CD4-positive, alpha-beta memory T cell (primary cell): ENCODE measurements around the gene SCAND1. TPM values are rescaled to one million over a fixed set of nuclear protein-coding genes. Genes with fewer than 3 reads are reported as not detected.

ENCODE experiments used
- CTCF ChIA-PET: fragments of 350-600 bp; sonication (Branson Sonifier 250); formaldehyde crosslinking; loops from one replicate; lab custom pipeline; 2021; ENCODE audit warnings: inconsistent platforms; ENCODE audit not compliant: partially characterized antibody; lab: Charles Lee
- POLR2A ChIA-PET: fragments of 350-600 bp; sonication (Branson Sonifier 250); formaldehyde crosslinking; loops from one replicate; lab custom pipeline; 2021; ENCODE audit not compliant: partially characterized antibody; lab: Charles Lee
- DNase-seq, 5 donors: peaks; one replicate each; pipeline versions ENCODE4 v3.0.0 to v3.0.0-alpha.2; 2020 to 2022; ENCODE audit warnings: mixed read lengths in 1 of 5
- H3K27ac ChIP-seq: one replicate; pipeline ENCODE4 v1.7.0; 2013; ENCODE audit warnings: low read depth, low read length
- H3K27me3 ChIP-seq: 2 replicates; pipeline ENCODE4 v1.7.0; 2013; ENCODE audit warnings: mild to moderate bottlenecking, low read length, moderate library complexity; ENCODE audit not compliant: insufficient read depth
- H3K36me3 ChIP-seq: 2 replicates; pipeline ENCODE4 v1.7.0; 2013; ENCODE audit warnings: mild to moderate bottlenecking, low read length, moderate library complexity; ENCODE audit not compliant: insufficient read depth
- H3K4me1 ChIP-seq: 2 replicates; pipeline ENCODE4 v1.7.0; 2013; ENCODE audit warnings: mild to moderate bottlenecking, low read length, moderate library complexity; ENCODE audit not compliant: insufficient read depth
- H3K4me3 ChIP-seq, 2 donors: one replicate each; pipeline ENCODE4 v1.7.0; 2013; ENCODE audit warnings: low read length in 2 of 2, mild to moderate bottlenecking in 1 of 2
- H3K9me3 ChIP-seq, 2 donors: one replicate each; pipeline ENCODE4 v1.7.0; 2013; ENCODE audit warnings: low read length in 2 of 2, control low read depth in 1 of 2; ENCODE audit not compliant: control insufficient read depth in 1 of 2
- H3K27ac Mint-ChIP-seq, 7 donors: one replicate each; pipeline ENCODE4 v1.8.0; 2020 to 2021; ENCODE audit warnings: mixed read lengths in 7 of 7, mild to moderate bottlenecking in 6 of 7, inconsistent platforms in 3 of 7, moderate library complexity in 3 of 7
- H3K27me3 Mint-ChIP-seq, 2 donors: one replicate each; pipeline ENCODE4 v1.8.0; 2020 to 2021; ENCODE audit warnings: mixed read lengths in 2 of 2
- H3K36me3 Mint-ChIP-seq, 2 donors: one replicate each; pipeline ENCODE4 v1.8.0; 2020 to 2021; ENCODE audit warnings: mixed read lengths in 2 of 2, inconsistent platforms in 1 of 2, mild to moderate bottlenecking in 1 of 2
- H3K4me1 Mint-ChIP-seq, 4 donors: one replicate each; pipeline ENCODE4 v1.8.0; 2020 to 2021; ENCODE audit warnings: mixed read lengths in 4 of 4, mild to moderate bottlenecking in 1 of 4
- H3K4me3 Mint-ChIP-seq, 8 donors: one replicate each; pipeline ENCODE4 v1.8.0; 2020 to 2021; ENCODE audit warnings: mixed read lengths in 8 of 8, mild to moderate bottlenecking in 7 of 8, moderate library complexity in 6 of 8, inconsistent platforms in 3 of 8
- H3K9me3 Mint-ChIP-seq, 8 donors: one replicate each; pipeline ENCODE4 v1.8.0; 2020 to 2021; ENCODE audit warnings: mixed read lengths in 8 of 8, mild to moderate bottlenecking in 5 of 8, inconsistent platforms in 3 of 8, moderate library complexity in 1 of 8
- intact Hi-C: fragments of 100-400 bp; cut with micrococcal nuclease; formaldehyde crosslinking; loops from one replicate; pipeline ENCODE4 v1.15.1; 2023
- polyA plus RNA-seq, 2 donors: library from polyadenylated mRNA; unstranded; fragments of 300-500 nt; fragmentation: Illumina TruSeq; gene quantifications; one replicate each; pipeline ENCODE4 v1.2.3, GENCODE V29; 2021
- total RNA-seq, 2 experiments: library from RNA; stranded (reverse); gene quantifications; one replicate each; pipeline ENCODE4 v1.2.3, GENCODE V29; 2021

The SCAND1 gene
- total and polyA plus RNA-seq, 4 experiments from 2014 or later = 45.1 to 185 (median 89.0) TPM

DNA sequence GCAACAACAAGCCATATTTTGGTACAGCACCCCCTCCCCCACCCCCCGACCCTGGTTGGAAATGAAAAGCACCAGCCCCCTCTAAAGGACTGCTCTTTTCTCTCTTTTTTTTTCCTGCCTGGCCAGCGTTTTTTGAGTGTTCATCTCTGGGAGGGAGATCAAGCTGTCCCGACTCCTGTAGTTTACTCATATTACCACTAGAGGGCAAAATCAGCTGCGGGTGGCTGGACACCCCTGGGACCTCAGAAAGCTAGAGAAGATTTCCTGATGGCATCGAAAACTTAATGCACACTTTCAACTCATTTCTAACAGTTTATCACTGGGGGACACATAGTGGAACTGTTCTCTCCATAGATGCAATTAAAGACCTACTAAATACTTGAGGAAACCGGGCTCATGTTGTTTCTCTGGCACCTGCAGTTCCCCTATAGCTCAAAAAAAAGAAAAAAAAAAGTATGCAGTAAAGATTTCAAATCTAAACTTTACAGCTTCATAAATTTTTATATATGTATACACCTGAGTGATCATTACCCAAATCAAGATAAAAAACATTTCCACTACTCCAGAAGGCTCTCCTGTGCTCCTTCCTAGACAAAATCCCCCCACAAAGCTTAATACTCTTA is 38.5 kb upstream of the SCAND1 start:
- DNase-seq = peak; percentile 47 to 70 (median 62)
- ChIA-PET POLR2A (interaction anchor here (0.9 to 1.0 kb wide), 2 partner anchors 39 to 145 kb away, joined by 4 to 9 read pairs; partner anchors contain the start of gene SCAND1), CTCF (interaction anchor here (0.6 to 12.2 kb wide), 49 partner anchors 8 to 529 kb away, joined by 3 to 517 read pairs (median 4); no protein-coding TSS in a partner anchor)
- intact Hi-C loops = loop anchor here (1.0 to 10.0 kb wide), 2 partner anchors 72 to 206 kb away; no protein-coding TSS in a partner anchor
- no peaks in the 10 kb centered on the region for H3K9me3 Mint-ChIP-seq
- no peaks in the 10 kb centered on the region for H3K36me3 Mint-ChIP-seq
- H3K27me3 Mint-ChIP-seq = peaks cover 3 to 5% of the 10 kb centered on the region in 2 donors
- no peaks in the 10 kb centered on the region for H3K36me3 ChIP-seq
- no peak overlapping the region for H3K27ac ChIP-seq
- no peaks in the 10 kb centered on the region for H3K27me3 ChIP-seq
- peaks cover 3% of the 10 kb centered on the region for H3K4me1 ChIP-seq
- H3K27ac Mint-ChIP-seq = peak overlapping the region in 2 of 7 donors; percentile 32 to 64
- peak overlapping the region in 5 of 8 donors; percentile 33 to 73 (median 66) for H3K4me3 Mint-ChIP-seq
- peaks cover 5 to 8% (median 6%) of the 10 kb centered on the region in 4 donors for H3K4me1 Mint-ChIP-seq
- no peaks in the 10 kb centered on the region for H3K9me3 ChIP-seq
- H3K4me3 ChIP-seq = no peak overlapping the region

DNA sequence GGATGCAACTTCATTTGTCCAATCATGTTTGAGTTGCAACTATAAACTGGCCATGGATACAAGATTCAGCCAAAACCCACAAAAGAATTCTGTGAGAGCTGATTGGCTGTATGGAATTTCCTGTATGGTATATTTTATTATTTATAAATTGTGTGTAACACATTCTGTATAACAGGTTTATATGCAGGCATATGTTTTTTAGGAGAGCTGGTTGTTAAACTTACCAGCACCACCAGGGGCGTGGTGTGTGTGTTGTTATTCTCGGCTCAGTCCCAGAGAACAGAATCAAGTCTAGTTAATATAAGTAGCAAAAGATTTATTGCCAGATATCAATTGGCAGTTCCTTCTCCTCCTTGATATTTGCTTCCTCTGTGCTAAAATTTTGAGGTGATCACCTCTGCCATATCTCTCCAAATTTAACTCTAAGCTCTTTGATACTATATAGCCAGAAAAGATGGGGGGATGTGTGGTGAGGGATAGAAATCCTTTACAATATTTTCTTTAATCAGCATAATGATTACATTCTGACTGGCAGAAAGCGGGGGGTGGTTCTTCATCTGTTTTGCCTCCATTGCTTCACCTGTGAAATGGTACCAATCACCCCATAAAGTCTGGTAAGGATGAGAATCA is 37.0 kb upstream of the SCAND1 start:
- ChIA-PET POLR2A (interaction anchor here (0.9 to 1.1 kb wide), 2 partner anchors 19 to 147 kb away, joined by 3 read pairs; no protein-coding TSS in a partner anchor), CTCF (interaction anchor here (0.6 to 12.2 kb wide), 15 partner anchors 9 to 833 kb away, joined by 3 to 517 read pairs (median 5); partner anchors contain the start of gene SCAND1)
- Histone ChIP-seq H3K36me3 (no peaks in the 10 kb centered on the region), H3K4me1 (peaks cover 3% of the 10 kb centered on the region), H3K27me3 (no peaks in the 10 kb centered on the region), H3K9me3 (no peaks in the 10 kb centered on the region), H3K4me3 (no peak overlapping the region), H3K27ac (no peak overlapping the region)
- no peak overlapping the region for H3K27ac Mint-ChIP-seq
- DNase-seq = no peak
- no peaks in the 10 kb centered on the region for H3K9me3 Mint-ChIP-seq
- H3K36me3 Mint-ChIP-seq = no peaks in the 10 kb centered on the region
- peaks cover 3 to 5% of the 10 kb centered on the region in 2 donors for H3K27me3 Mint-ChIP-seq
- intact Hi-C loops = loop anchor here (10.0 kb wide), 1 partner anchor 74 kb away; no protein-coding TSS in a partner anchor
- no peak overlapping the region for H3K4me3 Mint-ChIP-seq
- H3K4me1 Mint-ChIP-seq = peaks cover 5 to 8% (median 6%) of the 10 kb centered on the region in 4 donors

DNA sequence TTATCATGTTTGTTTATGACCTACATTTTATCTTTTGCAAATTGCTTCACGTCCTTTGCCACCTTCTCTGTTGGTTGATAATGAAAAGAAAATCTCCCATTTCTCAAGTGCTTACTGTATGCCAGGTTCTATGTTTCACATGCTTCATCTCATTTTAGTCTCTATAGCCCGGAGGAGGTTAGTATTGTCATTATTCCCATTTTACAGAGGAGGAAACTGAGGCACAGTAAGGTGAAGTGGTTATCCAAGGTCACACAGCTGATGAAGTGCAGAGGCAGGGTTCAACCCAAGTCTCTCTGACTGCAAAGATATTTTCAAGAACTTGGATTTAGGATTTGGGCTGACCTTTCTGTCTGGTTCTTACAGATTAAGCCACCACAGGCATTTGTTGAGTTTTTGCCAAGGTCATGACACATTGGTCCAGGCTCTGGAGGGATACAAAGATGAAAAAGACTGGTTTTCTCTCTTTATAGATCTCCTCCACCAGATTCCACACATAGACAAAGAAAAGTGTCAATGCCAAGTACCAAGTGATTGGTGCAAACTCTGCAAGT is 34.7 kb upstream of the SCAND1 start:
- CTCF ChIA-PET = interaction anchor here (1.1 to 12.2 kb wide), 2 partner anchors 93 to 151 kb away, joined by 3 to 517 read pairs; no protein-coding TSS in a partner anchor
- no peak overlapping the region for H3K27ac ChIP-seq
- Mint-ChIP-seq H3K4me1 (peaks cover 0 to 5% (median 3%) of the 10 kb centered on the region in 4 donors), H3K27me3 (peaks cover 4 to 5% of the 10 kb centered on the region in 2 donors), H3K4me3 (no peak overlapping the region), H3K9me3 (no peaks in the 10 kb centered on the region), H3K27ac (no peak overlapping the region), H3K36me3 (no peaks in the 10 kb centered on the region)
- peaks cover 3% of the 10 kb centered on the region for H3K4me1 ChIP-seq
- intact Hi-C loops = no loop called here
- no peaks in the 10 kb centered on the region for H3K27me3 ChIP-seq
- H3K36me3 ChIP-seq = no peaks in the 10 kb centered on the region
- H3K4me3 ChIP-seq = no peak overlapping the region
- no peaks in the 10 kb centered on the region for H3K9me3 ChIP-seq
- DNase-seq = no peak
- POLR2A ChIA-PET = no interaction called here

DNA sequence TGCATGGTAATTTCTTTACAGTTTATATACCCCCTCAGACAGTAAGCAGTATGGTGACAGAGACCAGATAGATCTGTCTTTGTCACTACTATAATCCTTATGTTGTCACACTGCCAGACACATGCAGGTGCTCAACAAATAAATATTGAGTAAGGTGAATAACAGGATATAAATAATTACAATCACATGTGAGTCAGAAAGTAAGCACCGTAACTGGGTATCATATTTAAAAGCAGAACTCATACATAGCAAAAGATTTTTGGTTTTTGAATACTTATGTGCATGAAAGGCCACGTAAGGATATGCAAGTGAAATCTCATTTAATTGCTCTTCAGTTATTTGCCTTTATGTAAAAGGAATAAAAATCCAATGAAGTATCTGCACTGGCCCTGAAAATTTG is 31.5 kb upstream of the SCAND1 start:
- POLR2A ChIA-PET = no interaction called here
- Mint-ChIP-seq H3K4me1 (no peaks in the 10 kb centered on the region), H3K27me3 (peaks cover 1 to 4% of the 10 kb centered on the region in 2 donors), H3K9me3 (no peaks in the 10 kb centered on the region), H3K27ac (no peak overlapping the region), H3K4me3 (no peak overlapping the region), H3K36me3 (no peaks in the 10 kb centered on the region)
- DNase-seq = no peak
- no peaks in the 10 kb centered on the region for H3K9me3 ChIP-seq
- no peak overlapping the region for H3K4me3 ChIP-seq
- no peaks in the 10 kb centered on the region for H3K36me3 ChIP-seq
- intact Hi-C loops = no loop called here
- H3K4me1 ChIP-seq = no peaks in the 10 kb centered on the region
- H3K27ac ChIP-seq = no peak overlapping the region
- H3K27me3 ChIP-seq = no peaks in the 10 kb centered on the region
- CTCF ChIA-PET = no interaction called here

DNA sequence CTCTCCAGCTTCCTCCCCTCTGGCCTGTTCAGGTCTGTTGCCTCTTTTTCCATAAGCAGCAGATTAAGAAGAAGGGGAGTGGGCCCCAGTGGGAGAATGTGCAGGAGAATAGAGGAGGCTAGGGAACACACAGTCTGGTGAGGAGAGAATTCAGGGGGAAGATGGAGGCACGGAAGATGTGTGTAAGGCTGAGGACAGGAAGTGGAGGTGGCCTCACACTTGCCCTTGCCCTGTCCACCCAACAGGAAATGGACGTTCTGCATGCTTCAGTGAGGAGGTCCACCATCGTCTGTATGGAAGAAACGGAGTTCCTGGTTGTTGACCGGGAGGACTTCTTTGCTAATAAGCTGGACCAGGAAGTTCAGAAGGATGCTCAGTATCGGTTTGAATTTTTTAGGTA is 30.1 kb upstream of the SCAND1 start:
- Histone ChIP-seq H3K4me1 (no peaks in the 10 kb centered on the region), H3K27me3 (no peaks in the 10 kb centered on the region), H3K4me3 (no peak overlapping the region), H3K27ac (no peak overlapping the region), H3K36me3 (no peaks in the 10 kb centered on the region), H3K9me3 (no peaks in the 10 kb centered on the region)
- Mint-ChIP-seq H3K4me1 (no peaks in the 10 kb centered on the region), H3K27ac (no peak overlapping the region), H3K9me3 (no peaks in the 10 kb centered on the region), H3K36me3 (no peaks in the 10 kb centered on the region), H3K4me3 (no peak overlapping the region), H3K27me3 (peaks cover 1 to 6% of the 10 kb centered on the region in 2 donors)
- DNase-seq = no peak
- intact Hi-C loops = no loop called here
- ChIA-PET CTCF (interaction anchor here (0.8 to 1.4 kb wide), 2 partner anchors 9 to 155 kb away, joined by 3 to 6 read pairs; no protein-coding TSS in a partner anchor), POLR2A (no interaction called here)

DNA sequence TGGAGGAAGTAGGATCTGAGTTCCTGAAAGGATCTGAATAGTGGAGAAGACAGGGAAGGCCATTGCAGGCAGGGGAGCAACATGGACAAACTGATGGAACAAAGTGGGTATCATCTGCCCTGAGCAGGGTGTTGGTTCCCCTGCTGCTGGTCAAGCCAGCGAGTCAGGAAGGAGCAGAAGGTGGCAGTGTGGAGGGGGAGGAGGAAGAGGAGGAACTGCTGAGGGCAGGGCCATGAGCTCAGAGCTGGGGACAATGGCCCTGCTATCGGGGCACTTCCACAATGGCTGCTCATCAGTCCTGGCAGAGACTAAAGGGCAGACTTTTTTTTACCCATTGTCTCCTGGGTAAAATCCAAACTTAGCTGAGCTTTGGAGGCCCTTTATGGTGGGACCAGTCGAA is 27.7 kb upstream of the SCAND1 start:
- no peaks in the 10 kb centered on the region for H3K36me3 Mint-ChIP-seq
- ChIA-PET POLR2A (no interaction called here), CTCF (interaction anchor here (3.6 kb wide), 1 partner anchor 11 kb away, joined by 31 read pairs; no protein-coding TSS in a partner anchor)
- no peak for DNase-seq
- H3K4me1 Mint-ChIP-seq = no peaks in the 10 kb centered on the region
- Histone ChIP-seq H3K27ac (no peak overlapping the region), H3K27me3 (no peaks in the 10 kb centered on the region), H3K9me3 (no peaks in the 10 kb centered on the region), H3K4me1 (no peaks in the 10 kb centered on the region), H3K4me3 (no peak overlapping the region), H3K36me3 (no peaks in the 10 kb centered on the region)
- no peak overlapping the region for H3K27ac Mint-ChIP-seq
- no peaks in the 10 kb centered on the region for H3K9me3 Mint-ChIP-seq
- H3K27me3 Mint-ChIP-seq = peaks cover 1 to 6% of the 10 kb centered on the region in 2 donors
- intact Hi-C loops = no loop called here
- H3K4me3 Mint-ChIP-seq = no peak overlapping the region

DNA sequence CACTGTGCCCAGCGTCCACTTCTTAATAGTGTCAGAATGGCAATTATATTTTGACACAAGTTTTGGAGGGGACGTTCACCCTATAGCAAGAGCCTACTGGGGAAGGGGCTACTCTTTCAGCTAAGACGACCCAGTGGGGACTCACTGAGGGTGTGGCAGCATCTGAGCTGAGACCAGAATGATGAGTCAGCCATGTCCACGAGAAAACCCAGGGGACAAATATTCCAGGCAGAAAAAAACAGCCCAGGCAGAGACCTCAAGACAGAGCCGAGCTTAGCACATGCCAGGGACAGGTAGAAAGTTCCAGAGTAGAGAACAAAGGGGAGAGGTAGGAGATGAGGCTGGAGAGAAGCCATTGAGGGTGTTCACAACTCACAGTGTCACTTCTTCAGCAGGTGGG is 25.2 kb upstream of the SCAND1 start:
- intact Hi-C loops = no loop called here
- H3K36me3 Mint-ChIP-seq = no peaks in the 10 kb centered on the region
- no peak for DNase-seq
- H3K9me3 Mint-ChIP-seq = no peaks in the 10 kb centered on the region
- Histone ChIP-seq H3K27me3 (no peaks in the 10 kb centered on the region), H3K27ac (no peak overlapping the region), H3K4me1 (no peaks in the 10 kb centered on the region), H3K36me3 (no peaks in the 10 kb centered on the region), H3K9me3 (no peaks in the 10 kb centered on the region), H3K4me3 (no peak overlapping the region)
- H3K27me3 Mint-ChIP-seq = peaks cover 0 to 7% of the 10 kb centered on the region in 2 donors
- no peak overlapping the region for H3K27ac Mint-ChIP-seq
- H3K4me3 Mint-ChIP-seq = no peak overlapping the region
- H3K4me1 Mint-ChIP-seq = no peaks in the 10 kb centered on the region
- CTCF ChIA-PET = interaction anchor here (0.9 to 1.0 kb wide), 2 partner anchors 12 to 159 kb away, joined by 3 read pairs; no protein-coding TSS in a partner anchor
- POLR2A ChIA-PET = no interaction called here
